AG10803 (cell line): ENCODE measurements around the gene ADIG.

Experiments used
- DNase-seq: peaks from one replicate; pipeline ENCODE4 v3.0.0; 2010; ENCODE audit warnings: low read depth
- H3K4me3 ChIP-seq: 2 replicates; pipeline ENCODE4 v1.5.1; 2011; ENCODE audit warnings: mild to moderate bottlenecking, low read length, control low read depth
- TF ChIP-seq, protein P1 (sequence below): conservative IDR thresholded peaks from 2 replicates; pipeline ENCODE4 v1.5.1; 2011; ENCODE audit warnings: mild to moderate bottlenecking, low read length, control low read depth, inconsistent platforms

Gene ADIG

DNA sequence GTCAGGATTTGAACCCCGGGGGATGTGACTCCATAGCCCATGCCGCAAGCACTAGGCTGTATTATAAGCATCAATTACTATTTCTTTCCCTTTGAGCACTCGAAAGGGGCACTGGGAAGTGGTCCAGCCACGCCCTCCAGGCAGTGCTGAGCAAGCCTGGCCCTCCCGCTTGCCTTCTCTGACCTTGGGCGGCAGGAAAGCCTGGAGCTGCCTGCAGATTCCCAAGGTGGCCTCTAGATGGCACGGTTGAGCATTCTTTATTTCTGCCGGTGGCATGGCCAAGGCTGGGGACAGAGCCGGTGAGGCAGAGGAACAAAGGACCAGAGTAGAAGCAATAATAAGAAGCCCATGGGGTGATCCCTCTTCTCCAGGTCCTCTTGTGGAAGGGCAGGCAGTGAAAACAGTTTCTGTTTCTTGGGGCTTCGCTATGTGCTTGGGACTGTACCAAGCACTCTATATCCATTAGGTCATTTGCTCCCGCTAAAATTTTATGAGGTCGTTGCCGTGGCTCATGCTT lies 52.6 kb downstream of the ADIG start:
- peak; percentile 21 for DNase-seq
- TF ChIP-seq, protein P1, sequence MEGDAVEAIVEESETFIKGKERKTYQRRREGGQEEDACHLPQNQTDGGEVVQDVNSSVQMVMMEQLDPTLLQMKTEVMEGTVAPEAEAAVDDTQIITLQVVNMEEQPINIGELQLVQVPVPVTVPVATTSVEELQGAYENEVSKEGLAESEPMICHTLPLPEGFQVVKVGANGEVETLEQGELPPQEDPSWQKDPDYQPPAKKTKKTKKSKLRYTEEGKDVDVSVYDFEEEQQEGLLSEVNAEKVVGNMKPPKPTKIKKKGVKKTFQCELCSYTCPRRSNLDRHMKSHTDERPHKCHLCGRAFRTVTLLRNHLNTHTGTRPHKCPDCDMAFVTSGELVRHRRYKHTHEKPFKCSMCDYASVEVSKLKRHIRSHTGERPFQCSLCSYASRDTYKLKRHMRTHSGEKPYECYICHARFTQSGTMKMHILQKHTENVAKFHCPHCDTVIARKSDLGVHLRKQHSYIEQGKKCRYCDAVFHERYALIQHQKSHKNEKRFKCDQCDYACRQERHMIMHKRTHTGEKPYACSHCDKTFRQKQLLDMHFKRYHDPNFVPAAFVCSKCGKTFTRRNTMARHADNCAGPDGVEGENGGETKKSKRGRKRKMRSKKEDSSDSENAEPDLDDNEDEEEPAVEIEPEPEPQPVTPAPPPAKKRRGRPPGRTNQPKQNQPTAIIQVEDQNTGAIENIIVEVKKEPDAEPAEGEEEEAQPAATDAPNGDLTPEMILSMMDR, result peak; percentile 85
- no peak overlapping the region for H3K4me3 ChIP-seq

DNA sequence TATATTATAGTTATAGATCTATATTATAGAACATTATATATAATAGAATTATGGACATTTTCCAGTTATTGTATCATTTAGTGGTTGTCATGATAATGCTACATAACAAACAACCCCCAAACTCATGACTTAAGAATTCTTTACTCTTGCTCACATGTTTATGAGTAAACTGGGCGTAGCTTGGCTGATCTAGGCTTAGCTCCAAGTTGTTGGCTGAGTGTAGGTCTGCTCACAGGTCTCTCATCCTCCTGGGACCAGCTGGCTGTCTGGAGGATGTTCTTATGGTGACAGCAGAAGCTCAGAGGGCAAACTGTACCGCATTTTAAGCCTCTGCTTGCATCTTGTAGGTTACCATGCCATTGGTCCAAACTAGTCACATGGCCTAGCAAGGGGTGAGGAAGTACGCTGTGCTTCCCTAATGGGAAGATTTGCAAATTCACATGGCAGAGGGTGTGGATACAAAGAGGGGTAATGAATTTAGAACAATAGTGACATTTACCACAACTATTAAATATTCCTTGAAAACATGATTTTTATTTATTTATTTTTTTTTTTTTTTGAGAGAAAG lies 54.8 kb downstream of the ADIG start:
- DNase-seq, result peak; percentile 18
- no peak overlapping the region for H3K4me3 ChIP-seq
- TF ChIP-seq, protein P1, result no peak
